C4-2B (cell line): ENCODE measurements around the gene ADORA2A.

ENCODE experiments used
- CTCF ChIP-seq: fragments of 450-650 bp; conservative IDR thresholded peaks from 2 replicates; pipeline ENCODE4 v1.5.1; 2017; ENCODE audit warnings: mild to moderate bottlenecking
- ZFX ChIP-seq: fragments of 450-650 bp; IDR thresholded peaks from 2 replicates; pipeline ENCODE4 v1.6.1; 2017

- TF ChIP-seq CTCF, result no peak
- TF ChIP-seq ZFX, result no peak
Observed at GRCh38 chr22:24420072-24420976, 7.1 kb upstream of the ADORA2A start.
